Measurements from ENCODE around the gene OSM. TPM values are rescaled to one million over a fixed set of nuclear protein-coding genes. Genes with fewer than 3 reads are reported as not detected.

Gene OSM
- total and polyA plus RNA-seq, 4 donors = 0.09 to 0.84 (median 0.25) TPM; not detected in 1

- no peaks in the 10 kb centered on the region for H3K9me3 ChIP-seq (ENCODE audit: control insufficient read depth in 4 of 4, low read length in 3 of 4)
- TF ChIP-seq EGR1 (IDR thresholded peaks at IDR 0.05; ENCODE audit: low read depth in 2 of 2) = no peak
- no peak for TF ChIP-seq YY1 (IDR thresholded peaks at IDR 0.05)
- no peak for TF ChIP-seq JUND (IDR thresholded peaks at IDR 0.05)
- no peak for TF ChIP-seq TAF1 (conservative IDR thresholded peaks at IDR 0.05)
- no peak for TF ChIP-seq NR2F2 (IDR thresholded peaks at IDR 0.05)
- no peak for TF ChIP-seq MAX (IDR thresholded peaks at IDR 0.05)
- TF ChIP-seq HNF4A (conservative IDR thresholded peaks at IDR 0.05) = no peak
- TF ChIP-seq GABPA (IDR thresholded peaks at IDR 0.05 in 1 of 2, conservative IDR thresholded peaks at IDR 0.05 in 1 of 2) = no peak
- no peak for TF ChIP-seq RXRA (IDR thresholded peaks at IDR 0.05)
- TF ChIP-seq, protein P1, sequence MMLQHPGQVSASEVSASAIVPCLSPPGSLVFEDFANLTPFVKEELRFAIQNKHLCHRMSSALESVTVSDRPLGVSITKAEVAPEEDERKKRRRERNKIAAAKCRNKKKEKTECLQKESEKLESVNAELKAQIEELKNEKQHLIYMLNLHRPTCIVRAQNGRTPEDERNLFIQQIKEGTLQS (IDR thresholded peaks at IDR 0.05) = no peak
- TF ChIP-seq FOXA2 (IDR thresholded peaks at IDR 0.05) = no peak
- no peak for TF ChIP-seq CTCF (IDR thresholded peaks at IDR 0.05; ENCODE audit: low read depth, low read length, missing input control)
- no peak for TF ChIP-seq FOXA1 (IDR thresholded peaks at IDR 0.05)
- DNase-seq (ENCODE audit: low spot score) = no peak
- peaks cover 11 to 60% (median 20%) of the 10 kb centered on the region in 4 donors for H3K36me3 ChIP-seq (ENCODE audit: control insufficient read depth in 4 of 4, insufficient read depth in 3 of 4, low read depth in 1 of 4, low read length in 3 of 4)
- peaks cover 4 to 19% (median 16%) of the 10 kb centered on the region in 4 donors for H3K4me1 ChIP-seq (ENCODE audit: control insufficient read depth in 4 of 4, insufficient read depth in 4 of 4, low read length in 3 of 4)
- H3K4me3 ChIP-seq (ENCODE audit: low read depth in 1 of 3, low read length in 3 of 3) = no peak overlapping the region
- H3K27ac ChIP-seq (ENCODE audit: low read depth in 1 of 2, low read length in 2 of 2) = no peak overlapping the region
- H3K9ac ChIP-seq (ENCODE audit: low read depth in 1 of 2, low read length in 2 of 2) = no peak overlapping the region
- no peaks in the 10 kb centered on the region for H3K27me3 ChIP-seq (ENCODE audit: control insufficient read depth in 4 of 4, insufficient read depth in 4 of 4, low read length in 3 of 4)
- WGBS = 94% methylated on average over 11 of the region's 11 CpGs
Observed at GRCh38 chr22:30294830-30295229, 28.2 kb upstream of the OSM start.

DNA sequence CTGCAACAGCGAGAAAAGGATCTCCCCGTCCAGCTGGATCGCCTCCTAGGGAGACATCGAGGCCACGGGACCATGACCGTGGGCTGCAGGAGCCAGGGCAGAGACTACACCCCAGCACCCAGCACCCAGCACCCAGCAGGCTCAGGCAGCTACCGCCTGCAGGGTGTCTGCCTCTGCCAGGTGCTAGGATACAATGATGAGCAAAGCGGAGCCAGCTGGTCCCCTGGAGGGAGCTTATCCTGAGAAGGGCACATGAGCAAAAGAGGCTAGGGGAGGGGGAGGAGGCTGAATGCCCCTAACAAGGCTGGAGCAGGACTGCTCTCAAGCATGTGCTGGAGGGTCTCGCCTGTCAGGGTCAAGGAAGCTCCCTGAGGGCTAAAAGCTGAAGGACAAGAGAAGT, 27.4 kb upstream of the OSM start:
- TF ChIP-seq GABPA (IDR thresholded peaks at IDR 0.05 in 1 of 2, conservative IDR thresholded peaks at IDR 0.05 in 1 of 2) = no peak
- TF ChIP-seq FOXA2 (IDR thresholded peaks at IDR 0.05) = no peak
- no peak for TF ChIP-seq YY1 (IDR thresholded peaks at IDR 0.05)
- TF ChIP-seq, protein P2, sequence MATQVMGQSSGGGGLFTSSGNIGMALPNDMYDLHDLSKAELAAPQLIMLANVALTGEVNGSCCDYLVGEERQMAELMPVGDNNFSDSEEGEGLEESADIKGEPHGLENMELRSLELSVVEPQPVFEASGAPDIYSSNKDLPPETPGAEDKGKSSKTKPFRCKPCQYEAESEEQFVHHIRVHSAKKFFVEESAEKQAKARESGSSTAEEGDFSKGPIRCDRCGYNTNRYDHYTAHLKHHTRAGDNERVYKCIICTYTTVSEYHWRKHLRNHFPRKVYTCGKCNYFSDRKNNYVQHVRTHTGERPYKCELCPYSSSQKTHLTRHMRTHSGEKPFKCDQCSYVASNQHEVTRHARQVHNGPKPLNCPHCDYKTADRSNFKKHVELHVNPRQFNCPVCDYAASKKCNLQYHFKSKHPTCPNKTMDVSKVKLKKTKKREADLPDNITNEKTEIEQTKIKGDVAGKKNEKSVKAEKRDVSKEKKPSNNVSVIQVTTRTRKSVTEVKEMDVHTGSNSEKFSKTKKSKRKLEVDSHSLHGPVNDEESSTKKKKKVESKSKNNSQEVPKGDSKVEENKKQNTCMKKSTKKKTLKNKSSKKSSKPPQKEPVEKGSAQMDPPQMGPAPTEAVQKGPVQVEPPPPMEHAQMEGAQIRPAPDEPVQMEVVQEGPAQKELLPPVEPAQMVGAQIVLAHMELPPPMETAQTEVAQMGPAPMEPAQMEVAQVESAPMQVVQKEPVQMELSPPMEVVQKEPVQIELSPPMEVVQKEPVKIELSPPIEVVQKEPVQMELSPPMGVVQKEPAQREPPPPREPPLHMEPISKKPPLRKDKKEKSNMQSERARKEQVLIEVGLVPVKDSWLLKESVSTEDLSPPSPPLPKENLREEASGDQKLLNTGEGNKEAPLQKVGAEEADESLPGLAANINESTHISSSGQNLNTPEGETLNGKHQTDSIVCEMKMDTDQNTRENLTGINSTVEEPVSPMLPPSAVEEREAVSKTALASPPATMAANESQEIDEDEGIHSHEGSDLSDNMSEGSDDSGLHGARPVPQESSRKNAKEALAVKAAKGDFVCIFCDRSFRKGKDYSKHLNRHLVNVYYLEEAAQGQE (IDR thresholded peaks at IDR 0.05) = no peak
- TF ChIP-seq RXRA (IDR thresholded peaks at IDR 0.05) = no peak
- no peak for TF ChIP-seq SP1 (IDR thresholded peaks at IDR 0.05)
- TF ChIP-seq EGR1 (IDR thresholded peaks at IDR 0.05; ENCODE audit: low read depth in 2 of 2) = no peak
- TF ChIP-seq, protein P1 (IDR thresholded peaks at IDR 0.05) = no peak
- TF ChIP-seq TAF1 (conservative IDR thresholded peaks at IDR 0.05) = no peak
- no peak for TF ChIP-seq HNF4A (conservative IDR thresholded peaks at IDR 0.05)
- Histone ChIP-seq H3K9ac (ENCODE audit: low read depth in 1 of 2, low read length in 2 of 2) (no peak overlapping the region), H3K36me3 (ENCODE audit: control insufficient read depth in 4 of 4, insufficient read depth in 3 of 4, low read depth in 1 of 4, low read length in 3 of 4) (peaks cover 11 to 56% (median 18%) of the 10 kb centered on the region in 4 donors), H3K27ac (ENCODE audit: low read depth in 1 of 2, low read length in 2 of 2) (no peak overlapping the region), H3K9me3 (ENCODE audit: control insufficient read depth in 4 of 4, low read length in 3 of 4) (no peaks in the 10 kb centered on the region), H3K4me1 (ENCODE audit: control insufficient read depth in 4 of 4, insufficient read depth in 4 of 4, low read length in 3 of 4) (peaks cover 4 to 22% (median 18%) of the 10 kb centered on the region in 4 donors), H3K27me3 (ENCODE audit: control insufficient read depth in 4 of 4, insufficient read depth in 4 of 4, low read length in 3 of 4) (no peaks in the 10 kb centered on the region), H3K4me3 (ENCODE audit: low read depth in 1 of 3, low read length in 3 of 3) (no peak overlapping the region)
- WGBS = 96% methylated on average over 9 of the region's 9 CpGs
- DNase-seq (ENCODE audit: low spot score) = no peak

All from liver (tissue), 9 donors.